SU-DHL-6 (cell line): ENCODE data around the gene MS4A15.

Experiments
- H2AFZ ChIP-seq: fragments of 200-600 bp; sonication (generic); 2 replicates; pipeline ENCODE4 v1.6.1; 2014; ENCODE audit warnings: low read depth, mild to moderate bottlenecking, moderate library complexity, mixed read lengths, antibody characterized with exemption, low read length; ENCODE audit not compliant: severe bottlenecking
- H3F3A ChIP-seq: fragments of 200-600 bp; shearing (Covaris generic); 2 replicates; pipeline ENCODE4 v1.6.0; 2016; ENCODE audit warnings: antibody characterized with exemption, mild to moderate bottlenecking; ENCODE audit not compliant: insufficient read depth
- H3K27ac ChIP-seq: fragments of 200-600 bp; sonication (generic); 2 replicates; pipeline ENCODE4 v1.5.1; 2016; ENCODE audit warnings: low read depth, mild to moderate bottlenecking, low read length, moderate library complexity, mixed read lengths
- H3K27me3 ChIP-seq: fragments of 200-600 bp; sonication (generic), shearing (Covaris generic); 2 replicates; pipeline ENCODE4 v1.6.0; 2014; ENCODE audit warnings: mild to moderate bottlenecking, low read length
- H3K36me3 ChIP-seq: fragments of 200-600 bp; sonication (generic); 2 replicates; pipeline ENCODE4 v1.6.1; 2014; ENCODE audit warnings: mild to moderate bottlenecking, low read length, mixed read lengths
- H3K4me2 ChIP-seq: fragments of 300-600, 200-600 bp; shearing (Covaris generic), sonication (generic); 2 replicates; pipeline ENCODE4 v1.6.0; 2014; ENCODE audit warnings: low read length, low read depth, mild to moderate bottlenecking; ENCODE audit not compliant: poor library complexity, severe bottlenecking
- H3K4me3 ChIP-seq: fragments of 200-600 bp; sonication (generic); 2 replicates; pipeline ENCODE4 v1.5.1; 2014; ENCODE audit warnings: antibody characterized with exemption, low read length, mild to moderate bottlenecking, mixed read lengths; ENCODE audit not compliant: insufficient read depth, poor library complexity, severe bottlenecking
- H3K79me2 ChIP-seq: fragments of 200-600 bp; sonication (generic); 2 replicates; pipeline ENCODE4 v1.6.1; 2014; ENCODE audit warnings: mild to moderate bottlenecking, low read length, moderate library complexity; ENCODE audit not compliant: insufficient read depth
- H3K9ac ChIP-seq: fragments of 200-600 bp; sonication (generic); 2 replicates; pipeline ENCODE4 v1.7.0; 2014; ENCODE audit warnings: mild to moderate bottlenecking, low read length
- H3K9me2 ChIP-seq: fragments of 200-600 bp; sonication (generic); replicated peaks from 2 replicates; pipeline ENCODE4 v1.6.1; 2014; ENCODE audit warnings: low read length; ENCODE audit not compliant: insufficient read depth
- H3K9me3 ChIP-seq: fragments of 200-600 bp; sonication (generic); 2 replicates; pipeline ENCODE4 v1.6.1; 2014; ENCODE audit warnings: low read length, mixed read lengths; ENCODE audit not compliant: insufficient read depth
- H4K20me1 ChIP-seq: fragments of 200-600 bp; sonication (generic); 2 replicates; pipeline ENCODE4 v1.6.1; 2014; ENCODE audit warnings: low read depth, mild to moderate bottlenecking, antibody characterized with exemption, low read length, moderate library complexity, mixed read lengths
- EZH2phosphoT487 ChIP-seq: fragments of 200-600 bp; sonication (generic), shearing (Covaris generic); conservative IDR thresholded peaks from 2 replicates; pipeline ENCODE4 v1.6.1; 2018; ENCODE audit warnings: mild to moderate bottlenecking, antibody characterized with exemption, low read length, moderate library complexity, mixed read lengths
- TF ChIP-seq, protein P1 (sequence below): fragments of 200-600 bp; sonication (generic); IDR thresholded peaks from one replicate; pipeline ENCODE4 v1.5.1; 2017; ENCODE audit warnings: antibody characterized with exemption, mild to moderate bottlenecking, low read length, moderate library complexity; ENCODE audit not compliant: insufficient read depth, poor library complexity, severe bottlenecking

Gene MS4A15

GRCh38 chr11:60777106-60777505 is 20.4 kb downstream of the MS4A15 start:
- H3K79me2 ChIP-seq: no peaks in the 10 kb centered on the region
- H4K20me1 ChIP-seq: no peaks in the 10 kb centered on the region
- H3K9ac ChIP-seq: no peak overlapping the region
- H3F3A ChIP-seq: no peaks in the 10 kb centered on the region
- no peak overlapping the region for H3K27ac ChIP-seq
- H3K36me3 ChIP-seq: no peaks in the 10 kb centered on the region
- no peaks in the 10 kb centered on the region for H3K9me2 ChIP-seq
- TF ChIP-seq, protein P1, sequence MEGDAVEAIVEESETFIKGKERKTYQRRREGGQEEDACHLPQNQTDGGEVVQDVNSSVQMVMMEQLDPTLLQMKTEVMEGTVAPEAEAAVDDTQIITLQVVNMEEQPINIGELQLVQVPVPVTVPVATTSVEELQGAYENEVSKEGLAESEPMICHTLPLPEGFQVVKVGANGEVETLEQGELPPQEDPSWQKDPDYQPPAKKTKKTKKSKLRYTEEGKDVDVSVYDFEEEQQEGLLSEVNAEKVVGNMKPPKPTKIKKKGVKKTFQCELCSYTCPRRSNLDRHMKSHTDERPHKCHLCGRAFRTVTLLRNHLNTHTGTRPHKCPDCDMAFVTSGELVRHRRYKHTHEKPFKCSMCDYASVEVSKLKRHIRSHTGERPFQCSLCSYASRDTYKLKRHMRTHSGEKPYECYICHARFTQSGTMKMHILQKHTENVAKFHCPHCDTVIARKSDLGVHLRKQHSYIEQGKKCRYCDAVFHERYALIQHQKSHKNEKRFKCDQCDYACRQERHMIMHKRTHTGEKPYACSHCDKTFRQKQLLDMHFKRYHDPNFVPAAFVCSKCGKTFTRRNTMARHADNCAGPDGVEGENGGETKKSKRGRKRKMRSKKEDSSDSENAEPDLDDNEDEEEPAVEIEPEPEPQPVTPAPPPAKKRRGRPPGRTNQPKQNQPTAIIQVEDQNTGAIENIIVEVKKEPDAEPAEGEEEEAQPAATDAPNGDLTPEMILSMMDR: no peak
- no peak for TF ChIP-seq EZH2phosphoT487
- H3K4me3 ChIP-seq: no peak overlapping the region
- no peak overlapping the region for H3K4me2 ChIP-seq
- no peak overlapping the region for H2AFZ ChIP-seq
- no peaks in the 10 kb centered on the region for H3K27me3 ChIP-seq
- no peaks in the 10 kb centered on the region for H3K9me3 ChIP-seq

- Histone ChIP-seq H4K20me1 (no peaks in the 10 kb centered on the region), H3K27ac (no peak overlapping the region), H2AFZ (no peak overlapping the region), H3K27me3 (no peaks in the 10 kb centered on the region), H3K9ac (no peak overlapping the region), H3F3A (no peaks in the 10 kb centered on the region), H3K9me3 (no peaks in the 10 kb centered on the region), H3K4me2 (no peak overlapping the region), H3K79me2 (no peaks in the 10 kb centered on the region), H3K36me3 (no peaks in the 10 kb centered on the region), H3K9me2 (no peaks in the 10 kb centered on the region), H3K4me3 (no peak overlapping the region)
- no peak for TF ChIP-seq EZH2phosphoT487
- TF ChIP-seq, protein P1: no peak
Measured at GRCh38 chr11:60777572-60777971, 20.9 kb downstream of the MS4A15 start.

GRCh38 chr11:60780065-60780464 is 23.4 kb downstream of the MS4A15 start:
- Histone ChIP-seq H3K9me3 (no peaks in the 10 kb centered on the region), H3K27me3 (no peaks in the 10 kb centered on the region), H2AFZ (no peak overlapping the region), H3K4me3 (no peak overlapping the region), H3K36me3 (no peaks in the 10 kb centered on the region), H3K4me2 (no peak overlapping the region), H3K27ac (no peak overlapping the region), H3F3A (no peaks in the 10 kb centered on the region), H3K79me2 (no peaks in the 10 kb centered on the region), H4K20me1 (no peaks in the 10 kb centered on the region), H3K9ac (no peak overlapping the region), H3K9me2 (no peaks in the 10 kb centered on the region)
- TF ChIP-seq, protein P1: no peak
- no peak for TF ChIP-seq EZH2phosphoT487

- Histone ChIP-seq H3F3A (no peaks in the 10 kb centered on the region), H3K9me3 (no peaks in the 10 kb centered on the region), H3K9ac (no peak overlapping the region), H3K4me3 (no peak overlapping the region), H3K36me3 (no peaks in the 10 kb centered on the region), H3K27me3 (no peaks in the 10 kb centered on the region), H3K27ac (no peak overlapping the region), H4K20me1 (no peaks in the 10 kb centered on the region), H3K4me2 (no peak overlapping the region), H3K79me2 (no peaks in the 10 kb centered on the region), H3K9me2 (no peaks in the 10 kb centered on the region), H2AFZ (no peak overlapping the region)
- TF ChIP-seq, protein P1: no peak
- TF ChIP-seq EZH2phosphoT487: no peak
Measured at GRCh38 chr11:60780774-60781173, 24.1 kb downstream of the MS4A15 start.
